GM21786 (cell line): ENCODE data around the gene IFFO2.
"Not testable (repeated sequence)": the region's sequence is repeated elsewhere in the genome, so short reads cannot be mapped to it uniquely, and the experiment has no call there.

Source experiments
- ATAC-seq: cut with Tn5 transposase; IDR thresholded peaks from one replicate; pipeline ENCODE4 v1.9.1; 2021; ENCODE audit not compliant: unreplicated experiment

IFFO2 gene

DNA sequence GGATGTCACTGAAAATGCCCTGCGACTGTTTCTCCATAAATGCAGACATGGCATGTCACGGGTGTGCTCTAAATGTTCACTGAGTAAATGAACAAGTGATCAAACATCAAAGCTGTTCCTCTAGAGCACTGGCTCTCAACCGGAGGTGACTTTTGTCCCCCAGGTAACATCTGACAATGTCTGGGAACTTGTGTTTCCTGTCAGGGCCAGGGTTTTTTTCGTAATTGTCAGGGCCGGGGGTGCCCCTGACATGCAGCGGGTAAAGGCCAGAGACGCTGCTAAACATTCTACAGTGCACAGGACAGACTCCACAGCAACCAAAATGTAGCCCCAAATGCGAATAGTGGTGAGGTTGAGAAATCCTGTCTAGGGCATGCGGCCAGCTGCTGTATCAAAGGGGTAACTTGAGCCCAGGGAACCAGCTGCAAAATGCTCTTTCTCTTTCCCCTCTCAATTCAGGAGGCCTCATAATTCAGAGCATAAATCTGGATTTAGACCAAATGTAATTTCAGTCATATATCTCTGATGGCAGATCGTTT lies 56.1 kb downstream of the IFFO2 start:
- ATAC-seq = no peak

GRCh38 chr1:18899363-18900049 lies 57.0 kb downstream of the IFFO2 start:
- no peak for ATAC-seq

DNA sequence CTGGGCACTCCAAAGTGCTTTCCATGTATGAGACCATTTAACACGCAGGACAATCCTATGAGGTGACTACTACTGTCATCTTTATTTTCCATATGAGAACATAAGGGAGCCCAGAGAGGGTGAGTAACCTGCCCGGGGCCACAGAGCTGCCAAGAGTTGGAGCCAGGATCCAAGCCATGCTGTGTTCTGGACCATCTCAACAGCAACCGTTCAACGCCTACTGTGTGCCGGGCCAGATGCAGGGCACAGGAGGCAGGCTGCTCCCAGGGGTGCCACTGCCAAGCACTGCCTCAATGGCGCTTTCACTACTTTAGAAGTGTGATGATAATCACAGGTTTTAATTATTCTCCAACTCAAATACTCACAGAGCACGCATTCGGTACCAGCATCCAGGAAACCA lies 57.9 kb downstream of the IFFO2 start:
- no peak for ATAC-seq

- no peak for ATAC-seq
These were observed 61.2 kb downstream of the IFFO2 start for GRCh38 chr1:18895317-18895716.

- no peak for ATAC-seq
These were observed 63.4 kb downstream of the IFFO2 start for GRCh38 chr1:18893120-18893519.

- ATAC-seq = not testable (repeated sequence)
These were observed 64.6 kb downstream of the IFFO2 start for GRCh38 chr1:18891858-18892257.

DNA sequence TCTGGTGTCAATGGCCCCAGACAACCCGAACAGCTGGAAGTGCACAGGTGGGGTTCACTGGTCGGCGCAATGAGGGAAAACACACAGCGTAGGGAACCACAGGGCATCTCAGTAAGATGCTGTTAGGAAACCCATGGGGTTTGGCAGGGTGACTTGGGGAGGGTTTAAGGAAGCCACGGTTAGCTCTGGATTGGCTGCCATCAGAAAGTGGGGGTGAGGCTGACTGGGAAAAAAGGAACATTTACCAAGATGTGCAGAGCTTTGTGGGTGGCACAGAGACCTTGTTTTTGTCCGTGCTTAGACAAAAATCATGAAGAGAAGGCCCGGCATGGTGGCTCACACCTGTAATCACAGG lies 65.1 kb downstream of the IFFO2 start:
- ATAC-seq = no peak

DNA sequence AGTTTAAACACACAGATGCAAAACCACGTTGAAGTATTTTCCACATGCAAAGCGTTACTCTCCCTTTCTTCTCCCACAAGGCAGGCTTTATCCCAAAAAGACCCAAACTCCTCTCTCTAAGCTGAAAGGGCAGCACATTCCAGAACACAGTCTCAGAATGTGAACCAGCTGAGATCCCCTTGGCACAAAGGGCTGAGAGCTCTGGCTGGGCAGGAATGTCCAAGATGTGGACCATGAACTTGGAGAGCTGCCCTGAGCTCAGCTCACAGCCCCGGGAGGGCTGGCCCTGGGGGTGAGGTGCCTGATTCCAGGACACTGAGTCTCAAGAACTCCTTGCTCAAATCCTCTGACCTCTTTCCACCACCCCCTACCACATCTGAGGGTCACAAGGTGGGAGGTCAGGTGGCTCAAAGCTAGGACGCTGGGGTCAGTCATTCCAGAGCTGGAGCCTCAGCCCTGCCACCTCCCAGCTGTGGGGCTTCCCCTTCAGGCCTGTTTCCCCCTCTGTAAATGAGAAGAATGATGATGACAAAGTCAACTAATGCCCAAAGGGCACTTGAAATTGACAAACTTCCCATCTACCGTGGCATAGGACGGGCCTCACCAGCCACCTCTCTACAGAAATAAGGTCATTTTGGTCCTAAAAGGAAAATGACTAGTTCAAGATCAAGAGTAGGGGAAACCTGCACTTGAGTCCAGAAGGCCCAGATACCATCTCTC lies 65.6 kb downstream of the IFFO2 start:
- no peak for ATAC-seq

- no peak for ATAC-seq
These were observed 70.5 kb downstream of the IFFO2 start for GRCh38 chr1:18886003-18886335.

GRCh38 chr1:18885311-18886002 lies 71.0 kb downstream of the IFFO2 start:
- ATAC-seq = no peak

GRCh38 chr1:18884727-18885126 lies 71.7 kb downstream of the IFFO2 start:
- no peak for ATAC-seq

DNA sequence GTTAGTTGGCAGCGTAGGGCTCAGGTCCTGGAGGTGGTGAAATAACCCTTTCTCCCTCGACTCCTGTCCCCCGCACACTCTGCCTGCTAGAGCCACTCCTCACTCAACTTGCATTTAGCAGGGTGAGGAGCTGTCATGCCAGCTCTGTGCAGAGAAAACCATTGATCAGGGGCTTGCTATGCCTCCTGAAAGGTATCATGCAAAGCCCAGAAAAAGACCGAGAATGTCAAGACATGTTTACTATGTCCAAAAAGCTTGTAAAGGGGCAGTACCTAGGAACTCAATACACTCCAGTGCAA lies 72.1 kb downstream of the IFFO2 start:
- no peak for ATAC-seq

GRCh38 chr1:18883636-18884418 lies 72.6 kb downstream of the IFFO2 start:
- ATAC-seq = no peak

DNA sequence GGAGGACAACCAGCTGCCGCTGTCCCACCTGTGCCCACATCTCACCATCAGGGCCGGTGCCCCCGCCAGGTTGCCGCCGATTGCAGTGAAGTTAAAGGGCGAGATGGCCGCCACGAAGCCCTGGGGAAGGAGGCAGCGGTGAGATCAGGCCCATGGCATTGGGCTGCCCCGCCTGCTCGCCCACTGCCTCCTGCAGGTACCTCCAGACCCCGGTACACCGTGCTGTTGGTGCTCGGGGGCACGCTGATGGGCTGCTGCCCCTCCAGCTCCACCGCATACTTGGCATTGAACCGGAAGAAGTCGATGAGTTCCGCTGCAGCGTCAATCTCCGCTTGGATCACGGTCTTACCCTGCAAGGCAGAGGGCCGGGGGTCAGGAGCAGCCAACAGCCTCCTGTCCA lies 73.4 kb downstream of the IFFO2 start:
- no peak for ATAC-seq

- ATAC-seq = no peak
These were observed 74.0 kb downstream of the IFFO2 start for GRCh38 chr1:18882486-18882885.

DNA sequence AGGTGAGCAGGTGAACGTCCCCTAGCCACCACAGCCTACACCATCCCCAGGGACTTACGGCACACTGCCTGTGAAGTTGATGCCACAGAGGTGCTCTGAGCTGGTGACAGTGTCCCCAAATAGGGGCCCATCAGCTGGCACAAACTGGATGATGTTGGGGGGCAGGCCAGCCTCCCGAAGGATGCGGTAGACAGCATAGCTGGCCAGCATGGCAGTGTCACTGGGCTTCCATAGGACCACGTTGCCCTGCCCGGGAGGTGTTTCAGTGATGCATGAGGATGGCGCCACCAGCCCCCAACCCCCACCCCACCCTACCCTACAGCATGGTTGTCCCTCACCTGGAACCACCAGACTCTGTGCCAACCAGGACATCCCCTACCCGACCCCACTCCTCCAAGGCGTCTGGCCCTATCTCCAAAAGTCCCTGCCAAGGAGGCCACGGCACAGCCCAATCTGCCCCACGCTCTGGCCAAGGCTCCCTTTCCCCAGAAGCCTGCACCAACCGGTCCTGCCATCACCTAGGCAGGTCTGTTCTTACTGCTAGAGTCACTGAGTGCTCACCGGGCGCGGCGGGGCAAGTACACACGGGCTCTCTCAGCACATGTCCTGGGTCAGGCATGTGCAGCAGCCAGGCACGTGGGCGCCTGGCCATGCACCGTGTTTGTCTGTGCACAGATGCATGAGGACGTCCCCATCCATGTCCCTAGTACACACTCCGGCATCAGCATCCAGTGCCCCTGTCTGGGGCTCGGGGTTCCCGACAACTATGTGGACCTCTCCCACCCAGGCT lies 74.6 kb downstream of the IFFO2 start:
- ATAC-seq = no peak

- no peak for ATAC-seq
These were observed 75.3 kb downstream of the IFFO2 start for GRCh38 chr1:18881164-18881563.

DNA sequence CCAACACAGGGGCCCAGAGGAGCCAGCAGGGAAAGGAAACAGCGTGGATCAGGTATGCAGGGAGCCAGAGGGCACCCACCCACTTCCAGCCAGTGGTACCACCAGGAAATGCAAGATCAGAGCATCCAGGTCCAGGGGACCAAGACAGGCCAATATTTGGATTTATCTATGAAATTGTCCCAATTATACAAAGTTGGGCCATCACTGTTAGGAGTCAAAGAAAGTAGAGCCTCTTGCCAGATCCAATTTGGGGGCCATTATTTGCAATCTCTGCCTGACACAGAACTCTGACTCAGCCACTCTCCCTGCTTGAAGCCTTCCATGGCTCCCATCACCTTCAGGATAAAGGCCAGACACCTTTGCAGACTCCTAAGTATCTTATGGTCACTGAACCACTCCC lies 75.9 kb downstream of the IFFO2 start:
- ATAC-seq = no peak

DNA sequence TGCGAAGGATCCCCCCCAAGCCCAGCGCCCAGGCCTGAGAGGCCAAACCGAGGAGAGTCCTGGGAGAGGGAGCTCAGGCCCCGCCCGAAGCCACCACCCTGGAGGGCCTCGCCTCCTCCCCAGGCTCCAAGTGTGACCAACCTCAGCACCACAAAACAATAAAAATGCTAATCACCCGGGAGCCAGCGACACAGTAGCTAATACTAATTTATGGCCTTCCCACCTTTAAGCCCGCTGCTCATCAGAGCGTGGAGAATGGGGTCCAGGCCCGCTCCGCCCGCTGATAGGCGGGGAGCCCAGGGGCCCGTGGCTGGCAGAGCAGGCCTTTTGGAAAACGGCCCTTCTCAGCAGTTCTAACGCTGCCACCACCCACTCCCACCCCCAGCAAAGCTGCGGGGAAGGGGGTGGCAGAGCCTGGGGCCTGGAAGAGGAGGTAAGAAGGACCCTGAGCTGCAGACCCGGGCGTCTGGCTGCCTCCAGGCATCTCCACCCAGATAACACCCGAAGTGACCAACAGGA lies 76.6 kb downstream of the IFFO2 start:
- no peak for ATAC-seq

DNA sequence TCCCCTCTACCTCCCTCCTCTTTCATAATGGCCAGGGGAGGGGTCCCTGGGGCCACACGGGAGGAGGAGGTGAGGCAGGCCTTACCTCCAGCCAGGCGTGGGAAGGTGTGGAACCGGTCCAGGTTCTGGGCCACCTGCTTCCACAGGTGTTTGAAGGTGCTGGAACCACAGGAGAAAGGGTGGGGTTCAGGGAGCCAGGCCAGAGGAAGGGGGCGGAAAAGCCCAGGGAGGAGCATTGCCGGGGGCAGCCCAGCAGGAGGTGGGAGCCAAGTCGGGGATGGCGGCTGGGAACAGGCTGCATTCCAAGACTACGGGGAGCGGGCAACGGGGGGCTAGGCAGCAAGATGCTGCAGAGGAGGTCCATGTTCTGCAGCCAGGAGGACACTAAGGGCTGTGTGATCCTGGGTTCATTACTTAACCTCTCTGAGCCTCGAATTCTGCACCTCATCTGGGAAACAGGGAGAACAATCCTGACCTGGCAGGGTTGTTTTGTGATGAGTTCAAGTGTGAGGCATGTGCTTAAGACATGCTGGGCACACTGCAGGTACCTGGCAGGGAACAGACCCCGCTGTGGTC lies 77.2 kb downstream of the IFFO2 start:
- ATAC-seq = no peak
